GM21381 (cell line): ENCODE data around the gene C1QTNF1.

ENCODE experiments used
- ATAC-seq: cut with Tn5 transposase; IDR thresholded peaks from one replicate; pipeline ENCODE4 v1.9.1; 2021; ENCODE audit warnings: mild to moderate bottlenecking, moderate library complexity; ENCODE audit not compliant: unreplicated experiment

The C1QTNF1 gene

GRCh38 chr17:78992542-78993212 lies 31.3 kb upstream of the C1QTNF1 start:
- ATAC-seq: no peak

- no peak for ATAC-seq
These were observed 30.6 kb upstream of the C1QTNF1 start for GRCh38 chr17:78993241-78993956.

DNA sequence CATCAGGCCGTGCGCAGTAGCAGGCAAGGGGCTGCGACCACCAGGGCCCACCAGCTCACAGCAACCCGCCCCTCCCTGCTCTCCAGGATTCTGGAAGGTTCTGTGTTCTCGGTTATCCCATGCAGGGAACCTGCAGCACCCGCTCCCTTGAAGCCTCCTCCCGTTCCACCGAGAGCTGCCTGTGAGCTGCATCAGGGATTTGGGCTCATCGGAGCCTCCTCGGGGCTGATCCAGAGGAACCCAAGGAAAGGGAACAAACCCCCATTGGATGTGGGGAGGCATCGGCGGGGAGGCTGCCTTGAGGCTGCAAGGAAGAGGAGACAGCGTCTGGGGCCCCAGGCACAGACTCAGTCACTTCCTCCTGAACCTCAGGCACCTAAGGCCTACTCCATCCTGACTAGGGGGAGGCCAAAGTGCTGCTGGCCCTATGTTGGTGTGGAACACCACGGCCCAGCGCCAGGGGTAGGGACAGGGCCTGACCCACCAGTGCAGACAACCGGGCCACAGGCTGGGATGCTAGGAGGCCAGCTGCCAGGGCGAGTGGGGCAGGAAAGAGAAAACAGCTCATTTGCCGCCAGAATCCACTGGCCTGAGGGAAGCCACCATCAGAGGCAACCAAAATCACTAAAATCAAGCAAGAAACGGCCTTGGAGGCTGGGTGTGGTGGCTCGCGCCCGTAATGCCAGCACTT lies 29.8 kb upstream of the C1QTNF1 start:
- no peak for ATAC-seq

DNA sequence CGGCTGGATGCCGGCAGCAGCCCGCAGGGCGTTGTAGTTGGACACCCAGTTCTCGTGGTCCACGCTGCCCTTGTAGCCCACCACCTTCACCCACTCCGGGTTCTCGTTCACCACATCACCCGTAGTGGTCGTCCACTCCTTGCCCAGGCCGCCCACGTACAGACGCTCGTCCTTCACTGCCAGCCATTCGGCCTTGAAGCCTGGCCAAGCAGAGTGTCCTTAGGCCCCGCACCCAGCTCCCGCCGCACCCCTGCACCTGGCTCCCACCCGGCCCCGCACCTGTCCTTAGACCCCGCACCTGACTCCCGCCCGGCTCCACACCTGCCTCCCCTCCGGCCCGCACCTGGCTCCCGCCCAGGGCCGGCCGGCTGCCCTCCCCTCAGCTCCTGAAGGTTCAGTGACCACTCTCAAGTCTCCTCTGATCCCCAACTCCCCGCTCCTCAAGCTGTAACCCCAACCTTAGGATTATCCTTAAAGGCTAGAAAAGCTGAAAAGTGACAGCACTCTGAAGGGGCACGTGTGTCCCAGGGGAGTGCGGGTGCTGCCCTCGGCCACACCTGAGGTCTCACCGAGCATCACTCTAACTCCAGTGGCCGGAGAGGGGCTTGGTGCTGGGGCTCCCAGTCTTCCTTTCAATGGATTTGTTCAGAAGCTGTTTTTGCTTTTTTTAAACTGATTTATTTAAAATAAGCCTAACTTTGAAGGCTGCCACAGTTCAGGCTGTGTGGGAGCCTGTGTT lies 28.8 kb upstream of the C1QTNF1 start:
- no peak for ATAC-seq

DNA sequence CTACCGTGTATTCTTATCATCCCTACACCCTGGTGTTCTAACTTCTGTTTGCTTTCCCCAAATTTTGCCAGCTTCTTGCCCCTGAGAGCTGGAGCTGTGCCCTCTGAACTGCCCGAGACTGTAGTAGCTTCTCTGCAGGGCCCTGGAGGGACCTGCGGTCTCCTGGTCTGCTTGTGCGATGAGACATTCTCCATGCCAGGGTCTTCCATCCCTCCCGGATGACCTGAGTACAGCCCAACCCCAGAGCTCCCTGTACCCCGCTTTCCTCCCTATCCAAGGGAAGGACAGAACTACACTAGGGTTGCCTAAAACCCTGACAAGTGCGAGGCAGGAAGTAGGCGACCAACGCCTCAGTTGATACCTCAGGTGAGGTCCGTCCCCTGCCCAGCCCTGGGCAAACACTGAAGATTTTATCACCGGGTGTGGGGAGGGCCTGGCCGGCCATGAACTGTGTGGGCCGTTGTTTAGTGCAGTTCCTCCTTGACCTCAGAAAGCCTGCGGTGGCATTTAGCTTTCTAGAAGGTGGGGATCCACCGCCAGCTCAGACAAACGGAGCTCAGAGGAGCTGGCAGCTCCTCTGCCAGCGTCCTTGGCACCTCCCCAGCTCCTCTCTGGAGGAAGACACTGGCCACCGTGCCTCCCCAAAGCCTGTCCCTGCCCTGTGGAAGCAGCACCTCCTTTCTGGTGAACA lies 28.1 kb upstream of the C1QTNF1 start:
- ATAC-seq: no peak

DNA sequence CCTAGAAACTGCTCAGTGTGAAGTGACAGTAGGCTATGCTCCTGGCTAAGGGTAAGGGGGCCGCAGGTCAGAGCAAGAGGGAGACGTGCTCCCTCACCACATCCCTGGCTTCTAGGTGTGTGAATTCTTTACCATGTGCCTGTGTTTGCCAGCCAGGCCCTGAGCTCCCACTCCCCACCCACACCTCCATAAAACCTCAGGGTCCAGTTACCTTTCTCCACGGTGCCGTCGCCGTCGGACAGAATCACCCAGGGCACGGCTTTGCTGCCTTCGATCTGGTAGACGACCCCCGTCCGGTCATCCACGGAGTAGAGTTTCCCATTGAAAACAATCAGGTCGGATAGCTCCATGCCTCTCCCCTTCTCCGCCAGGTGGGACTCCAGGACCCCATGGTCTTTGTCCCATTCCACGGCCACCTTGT lies 27.2 kb upstream of the C1QTNF1 start:
- no peak for ATAC-seq

DNA sequence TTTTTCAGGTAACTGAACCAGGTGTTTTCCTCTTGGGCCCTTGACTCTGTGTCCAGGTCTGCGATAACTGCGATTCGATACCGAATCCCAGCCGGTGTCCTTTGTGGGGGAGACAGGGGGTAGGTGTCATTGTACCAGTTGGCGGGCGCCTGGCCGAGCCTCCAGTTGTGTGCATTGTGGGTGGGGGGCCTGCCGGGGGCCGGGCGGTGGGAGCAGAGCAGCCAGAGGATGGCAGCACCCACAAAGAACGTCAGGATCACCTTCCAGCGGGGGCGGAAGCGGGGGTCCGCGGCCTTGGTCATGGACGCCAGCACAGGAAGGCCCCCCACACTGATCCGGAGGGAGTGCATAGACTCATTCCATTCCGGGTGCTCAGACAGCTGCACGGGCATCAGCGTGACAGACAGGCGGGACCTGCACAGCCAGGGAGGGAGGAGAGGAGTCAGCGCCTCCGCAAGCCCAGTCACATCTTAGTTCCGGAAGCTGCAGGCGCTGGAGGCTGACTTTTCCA lies 26.7 kb upstream of the C1QTNF1 start:
- no peak for ATAC-seq

GRCh38 chr17:78997881-78998280 lies 26.1 kb upstream of the C1QTNF1 start:
- ATAC-seq: no peak

GRCh38 chr17:78998311-78999055 lies 25.5 kb upstream of the C1QTNF1 start:
- no peak for ATAC-seq

GRCh38 chr17:78999056-78999768 lies 24.8 kb upstream of the C1QTNF1 start:
- no peak for ATAC-seq

- no peak for ATAC-seq
These were observed 24.0 kb upstream of the C1QTNF1 start for GRCh38 chr17:78999947-79000395.

DNA sequence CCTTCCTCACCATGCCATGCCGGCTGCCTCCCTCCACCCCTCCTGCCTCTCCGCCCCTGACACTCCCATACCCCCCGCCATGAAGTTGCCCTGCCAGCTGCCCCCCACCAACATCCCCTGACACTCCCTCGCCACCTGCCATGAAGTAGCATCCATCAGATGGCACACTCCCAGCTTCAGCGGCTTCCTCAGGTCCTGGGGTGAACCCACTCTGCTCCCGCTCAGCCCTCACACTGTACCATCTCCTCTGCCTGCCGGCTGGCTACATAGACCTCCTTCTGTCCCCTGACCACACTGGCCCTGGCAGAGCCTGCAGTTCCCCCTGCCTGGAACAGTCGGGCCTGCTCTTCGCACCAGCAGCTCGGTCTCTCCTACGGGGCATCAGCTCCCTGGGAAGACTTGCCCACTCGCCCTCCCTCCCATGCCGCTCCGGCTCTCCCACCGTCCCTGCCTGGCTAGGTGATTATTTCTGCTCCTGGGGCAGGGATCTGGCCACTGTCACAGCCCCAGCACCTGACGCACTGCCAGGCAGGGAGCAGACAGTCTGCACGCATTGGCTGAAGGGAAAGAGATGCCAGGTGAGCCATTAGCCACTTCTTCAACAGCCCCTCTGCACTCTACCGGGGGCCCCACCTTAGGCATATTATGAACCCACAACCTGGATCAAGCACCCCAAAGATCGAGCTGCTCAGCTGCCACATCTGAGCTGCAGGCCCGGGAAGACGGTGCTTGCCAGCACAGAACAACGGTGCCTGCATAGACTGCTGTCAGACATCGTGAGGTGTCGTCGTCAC lies 23.4 kb upstream of the C1QTNF1 start:
- ATAC-seq: no peak

GRCh38 chr17:79001190-79002020 lies 22.6 kb upstream of the C1QTNF1 start:
- ATAC-seq: no peak

DNA sequence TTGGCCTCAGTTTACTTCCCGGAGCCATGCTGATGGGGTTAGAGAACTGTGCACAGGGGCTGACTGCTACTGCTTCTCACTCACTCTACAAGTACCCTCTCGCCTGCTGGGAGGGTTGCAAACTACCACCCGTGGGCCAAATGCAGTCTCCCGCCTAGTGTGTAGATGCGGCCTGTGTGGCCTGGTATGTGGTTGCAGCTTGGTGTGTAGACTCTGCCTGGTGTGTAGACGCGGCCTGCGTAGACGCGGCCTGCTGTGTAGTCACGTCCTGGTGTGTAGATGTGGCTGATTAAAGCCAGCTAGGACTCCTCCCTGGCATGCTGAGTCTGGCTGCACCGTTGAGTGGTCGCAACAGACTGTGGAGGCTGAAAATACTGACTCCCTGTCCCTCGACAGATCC lies 21.7 kb upstream of the C1QTNF1 start:
- no peak for ATAC-seq

GRCh38 chr17:79002796-79003593 lies 21.0 kb upstream of the C1QTNF1 start:
- no peak for ATAC-seq

- no peak for ATAC-seq
These were observed 20.1 kb upstream of the C1QTNF1 start for GRCh38 chr17:79003661-79004411.
